ENCODE measurements around the gene FBXO47. TPM values are rescaled to one million over a fixed set of nuclear protein-coding genes. Genes with fewer than 3 reads are reported as not detected.

Gene FBXO47
- total RNA-seq, 1 donor from 2014 or later, result not detected

Other genes with a start within 250 kb of the FBXO47 start
- gene CISD3, start 237.1 kb downstream of the FBXO47 start, total RNA-seq, result 60.1 TPM
- gene PCGF2, start 219.1 kb downstream of the FBXO47 start, total RNA-seq, result 54.5 TPM
- gene PSMB3, start 214.7 kb downstream of the FBXO47 start, total RNA-seq, result 156 TPM
- 44.7 TPM for gene PIP4K2B, start 167.8 kb downstream of the FBXO47 start, total RNA-seq
- 29.0 TPM for gene CWC25, start 142.1 kb downstream of the FBXO47 start, total RNA-seq
- gene RPL23, start 113.7 kb downstream of the FBXO47 start, total RNA-seq, result 1,659 TPM
- gene LASP1, start 97.3 kb downstream of the FBXO47 start, total RNA-seq, result 126 TPM
- 13.0 TPM for gene PLXDC1, start 184.2 kb upstream of the FBXO47 start, total RNA-seq
- not detected for gene ARL5C, start 198.8 kb upstream of the FBXO47 start, total RNA-seq
- 19.1 TPM for gene CACNB1, start 230.3 kb upstream of the FBXO47 start, total RNA-seq
- gene RPL19, start 232.9 kb upstream of the FBXO47 start, total RNA-seq, result 2,156 TPM

All from ureter (tissue), 1 donor.